ENCODE data around the gene EPHB1. TPM values are rescaled to one million over a fixed set of nuclear protein-coding genes. Genes with fewer than 3 reads are reported as not detected.
A peak's percentile ranks its signal among the peaks of the same experiment; 100 is the strongest.
"Not testable (repeated sequence)": the region's sequence is repeated elsewhere in the genome, so short reads cannot be mapped to it uniquely, and the experiment has no call there.

EPHB1 gene
- total RNA-seq, 1 donor from 2014 or later: 6.6 TPM

DNA sequence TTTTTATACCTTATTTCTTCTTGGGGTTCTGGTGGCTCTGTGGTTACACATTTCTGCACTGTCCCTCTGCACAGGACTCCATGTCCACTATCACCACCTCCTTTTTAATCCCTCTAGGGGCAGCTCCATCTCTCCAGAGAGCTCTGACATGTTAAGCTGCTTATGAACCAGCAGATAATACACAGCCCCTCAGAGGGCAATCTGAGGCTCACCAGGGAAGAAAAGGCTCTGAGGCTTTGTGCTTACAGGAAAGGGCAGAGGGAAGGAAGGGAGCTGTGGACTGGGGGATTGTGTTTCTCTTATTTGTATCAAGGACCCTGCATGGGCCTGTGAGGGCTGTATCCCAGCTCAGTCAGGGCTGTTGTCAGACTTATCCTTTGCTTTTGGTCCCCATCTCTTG, 164.5 kb downstream of the EPHB1 start:
- intact Hi-C loops (cut with DNase I): no loop called here
- ATAC-seq: no peak
- DNase-seq (ENCODE audit: low spot score): no peak

DNA sequence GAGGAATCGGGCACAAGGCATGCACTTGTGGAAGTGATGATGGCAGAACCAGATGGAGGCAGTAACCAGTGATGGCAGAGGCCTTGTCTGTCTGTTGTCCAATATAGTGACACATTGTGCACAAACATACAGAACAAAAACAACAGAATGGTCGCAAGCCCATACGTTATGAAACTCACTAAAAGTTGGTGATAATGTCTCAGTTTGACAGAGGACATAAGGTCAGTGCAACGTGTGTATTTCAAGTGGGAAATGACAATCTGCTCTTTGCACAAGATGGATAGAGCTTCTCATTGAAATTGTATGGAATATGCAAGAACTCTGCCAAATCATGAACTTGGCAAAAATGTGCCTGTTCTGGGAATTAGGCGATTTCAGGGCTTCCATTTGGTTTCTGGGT, 169.2 kb downstream of the EPHB1 start:
- no peak for ATAC-seq
- intact Hi-C loops (cut with DNase I): no loop called here
- no peak for DNase-seq (ENCODE audit: low spot score)

DNA sequence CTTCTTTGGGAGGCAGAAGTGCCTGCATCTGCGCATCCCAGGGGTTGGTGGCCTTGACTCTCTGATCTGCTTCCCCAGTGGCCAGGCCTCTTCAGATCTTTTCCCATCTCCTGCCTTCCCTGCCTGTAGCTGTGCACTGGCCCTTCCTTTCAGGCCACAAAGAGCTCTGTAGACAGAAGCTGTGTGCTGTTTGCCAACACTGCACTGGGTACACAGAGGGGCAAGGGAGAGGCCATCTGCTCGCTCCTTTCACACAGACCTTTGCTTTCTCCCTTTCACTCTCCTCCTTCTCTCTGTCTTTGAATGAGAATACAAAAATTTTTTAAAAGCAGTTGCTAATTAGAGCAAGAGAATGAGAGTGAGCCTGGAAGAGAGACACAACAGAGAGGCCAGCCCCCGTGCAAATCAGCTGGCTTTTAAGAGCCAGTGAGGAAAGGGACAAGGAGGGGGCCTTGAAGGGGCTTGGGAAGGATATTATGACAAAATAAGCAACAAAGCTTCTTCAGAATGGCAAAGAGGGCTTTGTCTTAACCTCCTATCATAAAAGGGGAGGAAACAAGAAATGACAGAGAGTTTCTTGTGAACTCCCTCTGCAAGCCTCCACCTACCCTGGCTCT, 170.9 kb downstream of the EPHB1 start:
- DNase-seq (ENCODE audit: low spot score): no peak
- intact Hi-C loops (cut with DNase I): no loop called here
- no peak for ATAC-seq

DNA sequence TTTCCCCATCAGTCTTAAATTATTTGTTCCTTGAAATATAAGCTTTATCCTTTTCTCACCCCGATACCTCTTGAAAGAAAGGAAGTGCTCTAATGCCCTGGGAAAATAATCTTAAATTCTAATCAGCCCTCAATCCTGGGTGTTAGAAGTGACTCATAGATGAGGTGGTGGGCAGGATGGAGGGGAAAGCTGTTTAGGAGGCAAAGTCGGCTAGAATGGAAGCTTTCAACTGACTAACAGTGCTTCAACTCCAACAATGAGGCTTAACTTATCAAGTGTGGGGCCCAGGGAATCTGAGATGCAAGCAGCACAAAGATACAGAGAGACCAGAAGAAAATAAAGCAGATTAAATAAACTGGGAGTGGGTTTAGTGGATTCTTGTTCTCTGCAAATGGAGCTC, 175.8 kb downstream of the EPHB1 start:
- intact Hi-C loops (cut with DNase I): no loop called here
- DNase-seq (ENCODE audit: low spot score) (no peak), ATAC-seq (no peak)

DNA sequence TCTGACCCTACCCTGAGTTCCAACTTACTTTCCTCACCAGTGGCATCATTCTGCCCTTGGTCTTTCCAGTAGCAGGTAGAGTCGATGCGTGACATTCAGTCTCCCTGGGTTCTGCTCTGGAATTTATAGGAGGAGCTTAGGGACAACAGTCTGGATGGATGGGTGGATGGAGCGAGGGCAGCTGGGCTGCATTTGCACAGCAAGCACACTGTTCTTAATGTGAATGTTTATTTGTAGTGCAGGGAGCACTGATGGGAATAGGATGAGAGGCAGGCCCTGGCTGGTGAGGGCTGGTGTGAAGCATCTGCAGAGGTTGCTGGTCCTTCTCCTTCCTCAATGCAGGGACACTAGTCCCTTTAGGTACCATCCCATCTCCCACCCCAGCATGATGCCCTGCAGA, 176.2 kb downstream of the EPHB1 start:
- no peak for DNase-seq (ENCODE audit: low spot score)
- intact Hi-C loops (cut with DNase I): no loop called here
- no peak for ATAC-seq

DNA sequence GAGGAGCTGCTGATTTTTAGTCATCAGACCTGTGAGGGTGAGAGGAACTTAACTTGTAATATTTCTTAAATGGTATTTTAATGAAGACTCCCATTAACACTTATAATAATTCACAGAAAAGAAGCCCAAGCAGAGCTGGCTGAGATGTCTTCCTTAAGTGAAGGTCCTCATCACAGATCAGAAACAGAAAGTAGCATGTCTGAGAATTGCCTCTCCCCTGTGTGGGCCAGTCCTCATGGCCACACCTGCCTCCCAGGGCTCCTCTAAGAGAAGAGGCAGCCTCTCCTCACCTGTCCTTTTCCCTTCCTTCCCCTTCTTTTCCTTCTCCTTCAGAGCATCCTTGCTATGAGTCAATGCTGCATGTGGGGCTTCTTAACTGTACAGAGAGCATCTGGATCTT, 176.8 kb downstream of the EPHB1 start:
- intact Hi-C loops (cut with DNase I); DNase-seq (ENCODE audit: low spot score); ATAC-seq: not testable (repeated sequence)

DNA sequence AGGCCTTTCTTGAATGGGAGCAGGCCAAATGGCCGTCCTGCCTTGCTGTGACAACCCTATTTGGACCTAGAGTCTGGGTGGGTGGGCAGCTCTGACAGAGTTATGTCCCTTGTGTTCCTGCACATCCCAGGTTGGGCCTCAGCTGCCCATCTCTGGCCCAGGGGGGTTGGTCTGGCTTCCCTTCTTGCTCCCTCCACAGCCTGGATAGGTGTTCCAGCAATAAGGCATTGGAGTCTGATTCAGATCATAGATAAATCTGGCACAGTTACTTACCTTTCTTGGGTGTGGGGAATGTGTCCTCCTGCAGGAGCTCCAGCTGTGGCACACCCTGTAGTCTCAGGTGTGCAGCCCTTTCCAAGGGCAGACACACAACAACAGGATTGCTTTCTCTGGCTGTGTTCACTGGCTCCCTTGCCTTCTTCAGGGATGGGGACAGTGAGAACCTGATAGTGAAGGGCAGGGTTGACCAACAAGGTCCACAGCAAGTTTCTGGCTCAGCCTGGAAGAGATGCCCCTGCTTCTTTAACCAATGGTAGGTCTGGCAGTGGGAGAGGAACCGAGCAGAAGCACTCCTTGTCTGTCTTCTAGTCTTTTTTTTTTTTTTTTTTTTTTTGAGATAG, 177.9 kb downstream of the EPHB1 start:
- ATAC-seq: no peak
- no peak for DNase-seq (ENCODE audit: low spot score)
- intact Hi-C loops (cut with DNase I): no loop called here

DNA sequence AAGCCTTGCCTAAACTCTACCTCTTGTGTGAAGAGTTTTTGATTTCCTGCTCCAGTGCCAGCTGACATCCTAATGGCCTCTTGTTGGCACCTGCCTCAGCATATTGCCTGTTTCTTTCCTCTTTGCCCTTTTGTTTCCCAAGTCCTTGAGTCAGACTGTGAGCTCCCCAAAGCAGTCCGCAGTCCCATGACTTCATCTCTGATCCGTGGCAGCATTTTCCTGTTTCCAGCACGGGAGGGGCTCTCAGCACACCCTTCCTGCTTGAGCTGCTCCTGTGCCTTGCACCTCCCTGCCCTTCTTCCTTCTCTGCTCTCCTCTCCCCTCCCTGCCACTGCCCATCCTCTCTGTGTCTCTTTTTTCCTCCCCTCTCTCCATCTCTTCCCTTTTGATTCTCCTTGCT, 179.6 kb downstream of the EPHB1 start:
- DNase-seq (ENCODE audit: low spot score) (no peak), ATAC-seq (no peak)
- intact Hi-C loops (cut with DNase I): no loop called here

DNA sequence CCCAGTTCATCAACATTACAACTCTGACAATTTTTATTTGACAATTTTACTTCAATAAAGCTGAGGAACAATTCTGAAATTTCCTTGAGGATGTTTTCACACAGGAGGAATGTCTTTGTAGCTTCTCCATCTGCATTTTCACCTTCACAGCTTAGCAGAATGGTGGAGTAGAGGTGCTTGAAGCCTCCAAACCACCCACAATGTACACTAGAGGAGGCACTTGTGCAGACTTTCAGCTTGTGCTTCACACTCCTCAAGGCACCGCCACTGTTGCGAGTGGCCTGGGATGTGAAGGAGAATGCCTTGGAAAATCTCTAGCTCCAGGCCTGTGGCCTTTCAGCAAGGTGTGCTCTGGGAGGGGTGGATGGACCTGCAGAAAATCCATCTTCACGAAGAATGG, 181.9 kb downstream of the EPHB1 start:
- intact Hi-C loops (cut with DNase I): no loop called here
- ATAC-seq: no peak
- no peak for DNase-seq (ENCODE audit: low spot score)

DNA sequence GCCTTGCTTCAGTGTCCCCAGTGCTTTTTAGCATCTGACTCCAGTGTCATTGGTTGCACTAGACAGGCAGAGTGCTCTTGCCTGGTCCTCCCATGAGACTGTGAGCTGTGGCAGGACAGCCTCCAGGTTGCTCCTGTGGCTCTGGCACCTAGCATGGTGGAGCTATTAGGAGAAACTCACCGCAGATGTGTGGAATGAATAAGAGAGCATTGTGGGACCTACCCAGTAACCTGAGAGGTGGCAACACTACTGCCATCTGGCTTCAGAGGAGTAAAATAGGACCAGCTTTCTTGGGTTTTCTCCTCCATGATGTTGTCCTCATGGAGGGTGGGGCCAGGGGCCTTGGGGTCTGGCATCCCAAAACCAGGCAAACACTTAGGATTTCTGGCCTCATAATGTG, 183.6 kb downstream of the EPHB1 start:
- intact Hi-C loops (cut with DNase I): no loop called here
- DNase-seq (ENCODE audit: low spot score): no peak
- no peak for ATAC-seq

DNA sequence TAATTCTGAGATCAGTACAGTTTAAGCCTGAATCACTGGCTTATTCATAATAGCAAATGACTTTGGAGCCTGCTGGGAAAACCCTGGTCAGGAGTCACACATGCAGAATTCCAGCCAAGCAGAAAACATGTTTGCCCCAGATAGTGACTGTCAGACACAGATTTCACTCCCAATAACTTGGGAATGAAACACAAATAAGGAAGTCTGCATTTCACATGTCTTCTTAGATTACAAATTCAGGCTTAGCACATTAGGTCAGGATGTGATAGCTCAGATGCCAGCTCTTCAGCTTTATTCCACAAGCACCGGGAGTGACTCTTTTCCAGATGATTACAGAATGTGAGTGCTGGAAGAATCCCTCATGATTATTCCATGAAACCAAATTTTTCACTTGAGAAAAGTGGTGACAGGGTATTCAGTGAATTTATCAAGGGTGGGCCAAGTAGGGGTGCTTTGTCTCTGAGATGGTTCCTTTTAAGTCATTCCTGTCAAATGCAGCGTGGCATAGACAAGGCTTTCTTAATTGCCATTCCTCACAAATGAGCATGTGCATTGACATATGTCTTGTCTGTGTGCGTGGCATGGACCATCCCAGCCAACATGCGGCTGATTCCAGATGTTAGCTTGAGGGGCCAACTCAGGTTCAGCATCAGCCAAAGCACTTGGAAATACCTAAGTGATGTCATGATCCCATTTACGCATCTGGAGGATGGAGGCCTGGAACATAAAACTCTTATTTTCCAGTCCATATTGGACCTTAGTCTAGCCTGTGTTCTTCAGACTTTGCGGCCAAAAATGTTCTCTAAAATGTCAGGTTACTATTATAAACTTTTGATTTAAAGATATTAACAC, 191.0 kb downstream of the EPHB1 start:
- no peak for ATAC-seq
- intact Hi-C loops (cut with DNase I): no loop called here

DNA sequence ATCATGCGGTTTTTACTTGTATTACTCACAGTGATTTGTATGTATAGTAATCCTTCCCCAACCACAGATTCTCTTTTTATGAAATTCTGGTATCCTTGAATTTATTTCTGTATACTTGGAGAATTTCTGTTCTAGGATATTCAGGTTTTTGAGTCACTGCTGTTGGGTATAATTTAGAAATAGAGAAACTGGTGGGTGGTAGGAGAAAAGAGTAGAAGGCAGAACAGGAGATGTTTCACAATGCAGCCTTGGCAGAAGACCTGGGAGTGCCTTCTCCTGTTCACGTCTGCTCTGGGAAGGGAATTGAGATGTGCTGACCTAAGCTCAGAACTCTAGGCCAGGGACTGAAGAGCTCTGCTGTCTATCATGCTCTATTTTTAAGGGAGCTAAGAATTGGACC, 193.6 kb downstream of the EPHB1 start:
- DNase-seq (ENCODE audit: low spot score) (no peak), ATAC-seq (no peak)
- intact Hi-C loops (cut with DNase I): no loop called here

More for the DNA sequence above, 191.0 kb downstream of the EPHB1 start:
- no peak for DNase-seq (ENCODE audit: low spot score)

DNA sequence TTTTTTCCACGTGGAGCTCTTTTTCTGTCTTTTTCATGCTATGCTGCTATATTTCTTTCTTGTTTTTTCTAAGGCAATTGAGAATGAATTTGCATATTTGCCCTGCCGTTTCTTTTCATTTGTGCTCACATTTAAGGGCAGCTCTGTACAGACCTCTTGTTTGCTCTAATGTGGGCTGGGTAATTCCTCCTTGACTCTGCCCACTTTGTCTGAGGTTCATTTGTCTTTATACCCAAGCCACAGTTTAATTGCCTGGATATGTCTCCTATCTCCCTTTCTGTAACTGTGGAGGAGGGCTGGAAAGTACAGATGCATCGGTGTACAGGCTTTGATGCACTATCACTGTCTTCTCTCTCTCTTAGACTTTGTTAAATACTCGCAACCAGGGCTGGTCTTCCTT, 195.9 kb downstream of the EPHB1 start:
- no peak for DNase-seq (ENCODE audit: low spot score)
- intact Hi-C loops (cut with DNase I): no loop called here
- no peak for ATAC-seq

DNA sequence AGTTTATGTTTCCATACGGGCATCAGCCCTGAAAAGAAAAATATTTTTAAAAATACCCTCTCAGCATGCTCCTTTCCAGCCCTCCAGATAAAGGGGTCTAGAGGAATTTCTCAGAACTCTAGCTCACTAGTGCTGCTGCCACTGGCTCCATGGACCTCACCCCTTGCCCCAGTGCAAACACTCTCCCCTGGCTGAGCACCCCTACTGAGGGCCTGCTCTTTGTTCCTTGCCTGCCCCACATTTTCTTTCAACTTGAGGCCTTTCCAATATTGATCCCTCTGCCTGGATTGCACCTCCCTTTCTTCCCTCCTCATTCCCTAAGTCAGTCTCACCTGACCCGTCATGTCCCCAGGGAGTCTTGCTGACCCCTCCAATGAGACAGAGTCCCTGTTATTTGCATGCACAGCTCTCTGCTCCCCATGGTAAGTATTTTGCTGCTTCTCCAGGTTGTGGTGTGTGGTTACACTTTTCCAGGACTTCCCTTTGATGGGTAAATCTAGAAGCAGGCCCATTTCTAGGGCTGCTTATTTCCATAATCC, 196.5 kb downstream of the EPHB1 start:
- intact Hi-C loops (cut with DNase I): no loop called here
- ATAC-seq: no peak
- DNase-seq (ENCODE audit: low spot score): no peak

DNA sequence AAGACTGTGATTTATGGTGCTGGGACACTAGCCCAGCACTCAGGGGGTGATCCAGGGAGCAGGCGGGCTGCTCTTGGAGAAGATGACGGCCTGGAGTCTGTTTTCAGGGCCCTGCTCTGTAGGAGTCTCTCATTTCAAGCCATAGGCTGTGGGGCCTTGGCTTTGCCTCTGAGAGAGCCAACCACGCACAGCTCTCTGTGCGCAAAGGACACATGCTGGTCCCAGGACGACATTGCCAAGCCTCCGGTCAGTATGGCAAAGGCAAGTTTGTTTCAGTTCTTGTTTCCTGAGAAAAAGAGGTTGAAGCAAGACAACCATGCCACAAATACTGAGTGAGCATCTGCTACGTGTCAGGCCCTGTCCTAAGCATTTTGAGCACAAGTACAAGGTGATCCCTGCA, 197.1 kb downstream of the EPHB1 start:
- ATAC-seq (peak; percentile 65), DNase-seq (ENCODE audit: low spot score) (no peak)
- intact Hi-C loops (cut with DNase I): no loop called here

DNA sequence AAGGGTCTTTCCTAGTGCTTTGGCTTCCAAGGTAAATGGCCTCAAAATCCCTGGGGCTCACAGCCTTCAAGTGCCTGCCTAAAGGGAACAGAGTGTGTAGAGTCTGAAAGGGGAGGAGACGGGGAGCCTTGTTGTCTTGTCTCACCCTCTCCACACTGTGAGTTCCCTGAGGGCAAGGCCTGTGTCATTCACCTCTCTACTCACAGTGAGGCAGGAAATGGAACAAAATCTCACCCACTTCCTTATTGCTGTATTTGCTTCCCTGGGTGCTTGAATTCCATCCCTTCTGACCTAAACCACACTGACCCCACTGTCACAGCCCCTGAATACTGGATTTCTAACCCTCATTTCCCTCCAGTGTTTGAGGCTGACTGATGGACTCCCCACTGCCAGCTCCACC, 197.5 kb downstream of the EPHB1 start:
- intact Hi-C loops (cut with DNase I): no loop called here
- DNase-seq (ENCODE audit: low spot score) (no peak), ATAC-seq (no peak)

DNA sequence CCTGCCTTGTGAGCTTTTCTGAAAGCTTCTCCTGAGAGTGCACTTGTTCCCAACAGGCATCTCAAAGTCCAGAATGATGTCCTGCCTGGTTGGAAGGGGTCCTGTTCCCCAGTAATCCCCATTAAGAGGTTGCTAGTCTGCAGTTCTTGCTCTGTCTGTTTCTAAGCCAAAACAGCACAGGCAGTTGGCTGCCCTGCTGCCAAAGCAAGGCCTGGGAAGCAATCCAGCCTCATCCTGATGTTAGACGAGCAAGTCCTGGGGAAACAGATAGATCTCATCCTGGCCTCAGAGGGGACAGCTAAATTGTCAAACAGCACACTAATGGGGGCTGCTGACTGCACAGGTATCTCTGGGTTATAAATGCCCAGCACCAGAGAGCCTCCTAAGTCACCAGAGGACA, 198.0 kb downstream of the EPHB1 start:
- ATAC-seq (peak; percentile 22), DNase-seq (ENCODE audit: low spot score) (no peak)
- intact Hi-C loops (cut with DNase I): no loop called here

DNA sequence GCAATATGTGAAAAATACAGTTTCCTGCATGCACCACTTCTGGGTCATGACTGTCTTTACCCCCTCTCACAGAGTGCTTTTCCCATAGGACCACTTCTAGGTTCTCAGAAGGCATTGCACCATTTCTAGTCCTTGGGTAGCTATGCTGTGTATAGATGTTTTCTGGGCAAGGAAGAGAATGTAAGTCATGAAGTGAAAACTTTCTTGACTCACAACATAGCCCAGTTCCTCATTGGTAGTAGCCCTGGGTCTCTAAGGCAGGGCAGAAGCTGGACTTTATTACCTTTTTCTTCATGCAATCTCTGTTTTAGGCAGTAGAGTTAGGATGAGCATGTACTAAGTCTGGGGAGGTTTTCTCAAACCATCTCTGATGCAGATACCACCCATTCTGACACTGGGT, 203.1 kb downstream of the EPHB1 start:
- intact Hi-C loops (cut with DNase I): no loop called here
- DNase-seq (ENCODE audit: low spot score) (no peak), ATAC-seq (no peak)

DNA sequence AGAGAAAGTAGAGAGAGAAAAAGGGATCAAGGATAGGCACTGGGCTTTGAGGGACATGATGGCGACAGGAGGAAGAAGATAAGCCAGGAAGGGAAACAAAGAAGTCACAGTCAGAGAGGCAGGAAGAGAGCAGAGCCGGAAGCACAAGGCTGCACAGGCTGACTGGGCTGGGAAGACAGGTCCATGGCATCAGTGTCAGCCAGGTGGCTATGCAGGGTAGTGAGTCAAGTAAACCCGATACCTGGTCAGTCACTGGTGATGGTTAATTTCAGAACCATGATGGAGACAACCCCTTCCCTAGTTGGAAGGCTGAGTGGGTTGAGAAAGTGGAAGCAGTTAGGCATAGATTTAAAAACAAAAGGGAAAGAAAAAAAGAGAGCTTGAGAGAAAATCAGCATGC, 203.8 kb downstream of the EPHB1 start:
- DNase-seq (ENCODE audit: low spot score) (no peak), ATAC-seq (no peak)
- intact Hi-C loops (cut with DNase I): no loop called here

DNA sequence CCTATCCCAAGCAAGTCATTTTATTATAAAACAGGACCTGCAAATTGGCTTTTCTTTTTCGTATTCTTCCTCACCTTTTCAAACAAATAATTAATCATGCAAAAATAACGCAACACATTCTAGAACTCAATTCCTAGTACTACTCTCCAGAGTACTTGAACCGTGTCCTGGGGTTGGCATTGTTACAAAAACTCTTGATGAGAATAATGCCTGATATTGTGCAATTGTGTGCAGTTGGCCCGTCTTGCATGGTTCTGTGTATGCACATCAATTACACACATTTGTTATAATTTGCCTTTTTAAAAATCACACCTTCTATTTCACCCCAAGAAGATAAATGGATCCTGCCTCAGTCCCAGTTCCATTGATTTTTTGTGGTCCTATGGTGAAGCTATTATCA, 205.4 kb downstream of the EPHB1 start:
- no peak for ATAC-seq
- intact Hi-C loops (cut with DNase I): loop anchor here (5.0 kb wide), 1 partner anchor 617 kb away; no protein-coding TSS in a partner anchor
- DNase-seq (ENCODE audit: low spot score): no peak

Data from sciatic nerve (tissue), 2 donors.